Endothelial cell (in vitro differentiated cells): ENCODE data around the gene TNK2. TPM values are rescaled to one million over a fixed set of nuclear protein-coding genes. Genes with fewer than 3 reads are reported as not detected.

Source experiments
- DNase-seq: peaks from one replicate; pipeline ENCODE4 v3.0.0; 2021; ENCODE audit warnings: low spot score
- H3K27ac Mint-ChIP-seq: one replicate; pipeline ENCODE4 v1.8.0; 2021; ENCODE audit warnings: mixed read lengths, inconsistent platforms; ENCODE audit not compliant: unreplicated experiment
- H3K27me3 Mint-ChIP-seq: one replicate; pipeline ENCODE4 v1.8.0; 2021; ENCODE audit warnings: mild to moderate bottlenecking, moderate library complexity, mixed read lengths, inconsistent platforms; ENCODE audit not compliant: unreplicated experiment
- H3K36me3 Mint-ChIP-seq: one replicate; pipeline ENCODE4 v1.8.0; 2021; ENCODE audit warnings: mild to moderate bottlenecking, low read depth, mixed read lengths, inconsistent platforms; ENCODE audit not compliant: unreplicated experiment
- H3K4me1 Mint-ChIP-seq: one replicate; pipeline ENCODE4 v1.8.0; 2021; ENCODE audit warnings: mild to moderate bottlenecking, mixed read lengths, inconsistent platforms; ENCODE audit not compliant: unreplicated experiment
- H3K4me3 Mint-ChIP-seq: one replicate; pipeline ENCODE4 v1.8.0; 2021; ENCODE audit warnings: mild to moderate bottlenecking, mixed read lengths, inconsistent platforms; ENCODE audit not compliant: unreplicated experiment
- H3K9me3 Mint-ChIP-seq: one replicate; pipeline ENCODE4 v1.8.0; 2021; ENCODE audit warnings: mixed read lengths, inconsistent platforms; ENCODE audit not compliant: unreplicated experiment
- microRNA-seq: library from miRNA; unstranded; fragments of <30 nt; microRNA quantifications from one replicate; pipeline ENCODE4, GENCODE V29; 2020; ENCODE audit not compliant: unreplicated experiment
- total RNA-seq: library from RNA; stranded (reverse); fragmentation: NEBNext Ultra II Directional; extraction: Animal tissue kit (Norgen Biotek cat#: 25700); gene quantifications from one replicate; pipeline ENCODE4 v1.2.1, GENCODE V29; 2021; ENCODE audit not compliant: unreplicated experiment
- TF ChIP-seq, protein P1 (sequence below): fragments of 200-600 bp; sonication (generic); IDR thresholded peaks from one replicate; pipeline ENCODE4 v1.5.0; 2021; ENCODE audit warnings: antibody characterized with exemption; ENCODE audit not compliant: unreplicated experiment

TNK2 gene
- total RNA-seq, 1 donor from 2014 or later = 135 TPM

DNA sequence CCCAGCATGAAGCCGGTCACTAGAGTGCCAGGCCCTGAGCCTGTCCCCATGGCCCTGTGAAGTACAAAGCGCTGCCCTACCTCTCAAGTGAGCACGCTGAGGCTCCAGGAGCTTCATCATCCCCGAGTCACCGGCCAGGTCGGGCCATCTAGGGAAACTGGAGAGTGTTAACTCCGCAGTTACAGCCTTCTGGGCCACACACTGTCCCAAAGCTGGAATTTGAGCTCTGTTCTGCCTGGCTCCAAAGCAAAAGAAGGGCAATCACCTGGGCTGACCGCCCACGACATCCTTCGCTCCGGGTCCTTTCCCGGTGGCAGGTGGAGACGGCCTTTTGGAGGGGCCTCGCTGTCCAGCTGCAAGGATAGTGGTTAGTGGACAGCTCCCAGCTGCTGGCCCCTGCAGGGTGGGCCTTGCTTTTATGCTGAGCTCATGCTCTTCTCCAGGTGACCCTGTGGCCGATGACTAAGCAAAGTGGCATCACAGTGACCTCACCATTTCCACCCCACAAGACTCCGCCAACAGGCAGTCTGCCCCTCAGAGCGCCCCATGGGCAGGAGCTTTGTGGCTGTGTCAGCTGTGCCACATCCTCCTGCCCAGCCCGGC is 93.1 kb downstream of the TNK2 start:
- H3K27me3 Mint-ChIP-seq = peaks cover 7% of the 10 kb centered on the region
- no peak overlapping the region for H3K27ac Mint-ChIP-seq
- H3K9me3 Mint-ChIP-seq = no peaks in the 10 kb centered on the region
- no peak for DNase-seq
- no peaks in the 10 kb centered on the region for H3K36me3 Mint-ChIP-seq
- TF ChIP-seq, protein P1, sequence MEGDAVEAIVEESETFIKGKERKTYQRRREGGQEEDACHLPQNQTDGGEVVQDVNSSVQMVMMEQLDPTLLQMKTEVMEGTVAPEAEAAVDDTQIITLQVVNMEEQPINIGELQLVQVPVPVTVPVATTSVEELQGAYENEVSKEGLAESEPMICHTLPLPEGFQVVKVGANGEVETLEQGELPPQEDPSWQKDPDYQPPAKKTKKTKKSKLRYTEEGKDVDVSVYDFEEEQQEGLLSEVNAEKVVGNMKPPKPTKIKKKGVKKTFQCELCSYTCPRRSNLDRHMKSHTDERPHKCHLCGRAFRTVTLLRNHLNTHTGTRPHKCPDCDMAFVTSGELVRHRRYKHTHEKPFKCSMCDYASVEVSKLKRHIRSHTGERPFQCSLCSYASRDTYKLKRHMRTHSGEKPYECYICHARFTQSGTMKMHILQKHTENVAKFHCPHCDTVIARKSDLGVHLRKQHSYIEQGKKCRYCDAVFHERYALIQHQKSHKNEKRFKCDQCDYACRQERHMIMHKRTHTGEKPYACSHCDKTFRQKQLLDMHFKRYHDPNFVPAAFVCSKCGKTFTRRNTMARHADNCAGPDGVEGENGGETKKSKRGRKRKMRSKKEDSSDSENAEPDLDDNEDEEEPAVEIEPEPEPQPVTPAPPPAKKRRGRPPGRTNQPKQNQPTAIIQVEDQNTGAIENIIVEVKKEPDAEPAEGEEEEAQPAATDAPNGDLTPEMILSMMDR = no peak
- no peak overlapping the region for H3K4me3 Mint-ChIP-seq
- no peaks in the 10 kb centered on the region for H3K4me1 Mint-ChIP-seq

DNA sequence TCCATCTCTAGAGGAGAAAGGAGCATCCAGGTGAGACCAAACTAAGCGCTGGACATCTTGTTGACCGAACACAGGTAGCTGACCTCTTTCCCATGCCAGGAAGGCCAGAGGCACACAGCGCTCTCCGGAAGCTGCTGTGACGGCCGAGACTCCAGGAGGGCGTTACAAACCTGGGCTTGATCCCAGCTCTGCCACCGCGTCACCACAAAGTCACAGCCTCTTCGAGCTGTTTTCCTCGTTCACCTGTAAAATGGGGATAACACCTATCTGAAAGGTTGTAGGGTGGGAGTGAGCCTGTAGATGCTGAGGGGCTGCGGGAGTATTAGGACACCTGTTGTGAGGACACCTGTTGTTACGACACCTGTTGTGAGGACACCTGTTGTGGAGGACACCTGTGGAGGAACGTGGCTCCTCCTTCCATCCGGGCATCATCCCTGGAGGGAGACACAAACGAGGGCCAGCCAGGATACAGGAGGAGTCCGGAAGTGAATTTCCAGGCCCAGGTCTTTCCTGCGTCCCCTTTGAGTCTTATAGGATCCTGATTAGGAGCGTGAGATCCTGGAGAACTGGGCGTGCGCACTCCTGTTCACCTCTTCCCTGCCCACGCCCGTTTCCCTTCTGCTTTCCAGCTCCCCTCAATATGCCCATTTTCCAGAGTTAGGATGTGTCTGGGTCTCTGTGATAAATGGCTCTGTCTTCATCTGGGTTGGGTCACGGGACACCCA is 94.3 kb downstream of the TNK2 start:
- no peaks in the 10 kb centered on the region for H3K9me3 Mint-ChIP-seq
- H3K4me3 Mint-ChIP-seq = no peak overlapping the region
- no peak for DNase-seq
- H3K27me3 Mint-ChIP-seq = peaks cover 6% of the 10 kb centered on the region
- H3K4me1 Mint-ChIP-seq = peaks cover 3% of the 10 kb centered on the region
- TF ChIP-seq, protein P1 = no peak
- H3K27ac Mint-ChIP-seq = no peak overlapping the region
- H3K36me3 Mint-ChIP-seq = no peaks in the 10 kb centered on the region

Small RNA genes lying within 50 kb of the gene (microRNA-seq; reads per million reads assigned to microRNA genes)
- gene MIR6829 = 1.5 reads per million, percentile 22 among the genes with 10 or more reads in this experiment

Other genes with a start within 250 kb of the TNK2 start
- 0.21 TPM for gene MUC20, start 187.6 kb downstream of the TNK2 start, total RNA-seq
- gene MUC4, start 96.6 kb downstream of the TNK2 start, total RNA-seq = 0.05 TPM
- 23.5 TPM for gene TFRC, start 173.5 kb upstream of the TNK2 start, total RNA-seq